ENCODE results near the gene MEGF11.

DNA sequence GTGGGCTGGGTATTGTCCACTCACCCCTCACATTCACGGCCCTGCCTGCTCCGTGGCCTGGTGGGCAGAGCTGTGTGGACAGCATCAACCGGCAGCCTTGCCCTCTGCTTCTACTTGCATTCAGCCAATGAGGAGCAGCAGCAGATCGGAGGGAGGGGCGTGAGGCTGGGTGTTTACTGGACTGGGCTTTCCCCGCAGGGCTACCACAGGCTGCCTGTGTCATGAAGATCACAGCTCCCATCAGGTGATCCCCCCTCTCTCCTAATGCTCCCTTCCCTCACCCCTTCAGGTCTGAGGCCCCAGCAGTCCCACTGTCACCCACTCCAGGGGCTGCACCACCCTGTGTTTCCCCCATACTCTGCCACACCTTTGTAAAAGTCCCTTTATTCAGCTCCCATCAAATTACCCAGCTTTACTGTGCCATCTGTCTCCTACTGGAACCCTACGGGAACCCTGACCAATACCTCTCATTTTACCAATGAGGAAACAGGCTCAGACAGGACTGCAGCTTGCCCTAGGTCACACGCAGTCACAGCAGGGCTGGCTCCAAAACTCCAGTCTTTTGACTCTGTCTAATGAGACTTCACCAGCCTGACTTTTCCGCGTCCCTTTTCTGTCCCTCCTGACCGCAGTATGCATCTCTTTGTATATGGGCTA, 81.1 kb downstream of the MEGF11 start:
- TF ChIP-seq, protein P1, sequence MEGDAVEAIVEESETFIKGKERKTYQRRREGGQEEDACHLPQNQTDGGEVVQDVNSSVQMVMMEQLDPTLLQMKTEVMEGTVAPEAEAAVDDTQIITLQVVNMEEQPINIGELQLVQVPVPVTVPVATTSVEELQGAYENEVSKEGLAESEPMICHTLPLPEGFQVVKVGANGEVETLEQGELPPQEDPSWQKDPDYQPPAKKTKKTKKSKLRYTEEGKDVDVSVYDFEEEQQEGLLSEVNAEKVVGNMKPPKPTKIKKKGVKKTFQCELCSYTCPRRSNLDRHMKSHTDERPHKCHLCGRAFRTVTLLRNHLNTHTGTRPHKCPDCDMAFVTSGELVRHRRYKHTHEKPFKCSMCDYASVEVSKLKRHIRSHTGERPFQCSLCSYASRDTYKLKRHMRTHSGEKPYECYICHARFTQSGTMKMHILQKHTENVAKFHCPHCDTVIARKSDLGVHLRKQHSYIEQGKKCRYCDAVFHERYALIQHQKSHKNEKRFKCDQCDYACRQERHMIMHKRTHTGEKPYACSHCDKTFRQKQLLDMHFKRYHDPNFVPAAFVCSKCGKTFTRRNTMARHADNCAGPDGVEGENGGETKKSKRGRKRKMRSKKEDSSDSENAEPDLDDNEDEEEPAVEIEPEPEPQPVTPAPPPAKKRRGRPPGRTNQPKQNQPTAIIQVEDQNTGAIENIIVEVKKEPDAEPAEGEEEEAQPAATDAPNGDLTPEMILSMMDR (IDR thresholded peaks at IDR 0.05) = no peak
- no peak for TF ChIP-seq JUN (IDR thresholded peaks at IDR 0.05)
- TF ChIP-seq CHD2 (IDR thresholded peaks at IDR 0.05; ENCODE audit: low read length, partially characterized antibody) = no peak
- peak; percentile 14; the same call in 1 of the 2 replicates for TF ChIP-seq POLR2A (IDR thresholded peaks at IDR 0.05; ENCODE audit: low read length)
- TF ChIP-seq, protein P2, sequence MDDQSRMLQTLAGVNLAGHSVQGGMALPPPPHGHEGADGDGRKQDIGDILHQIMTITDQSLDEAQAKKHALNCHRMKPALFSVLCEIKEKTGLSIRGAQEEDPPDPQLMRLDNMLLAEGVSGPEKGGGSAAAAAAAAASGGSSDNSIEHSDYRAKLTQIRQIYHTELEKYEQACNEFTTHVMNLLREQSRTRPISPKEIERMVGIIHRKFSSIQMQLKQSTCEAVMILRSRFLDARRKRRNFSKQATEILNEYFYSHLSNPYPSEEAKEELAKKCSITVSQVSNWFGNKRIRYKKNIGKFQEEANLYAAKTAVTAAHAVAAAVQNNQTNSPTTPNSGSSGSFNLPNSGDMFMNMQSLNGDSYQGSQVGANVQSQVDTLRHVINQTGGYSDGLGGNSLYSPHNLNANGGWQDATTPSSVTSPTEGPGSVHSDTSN (IDR thresholded peaks at IDR 0.05) = no peak
